ENCODE data around the gene WDR64.

DNA sequence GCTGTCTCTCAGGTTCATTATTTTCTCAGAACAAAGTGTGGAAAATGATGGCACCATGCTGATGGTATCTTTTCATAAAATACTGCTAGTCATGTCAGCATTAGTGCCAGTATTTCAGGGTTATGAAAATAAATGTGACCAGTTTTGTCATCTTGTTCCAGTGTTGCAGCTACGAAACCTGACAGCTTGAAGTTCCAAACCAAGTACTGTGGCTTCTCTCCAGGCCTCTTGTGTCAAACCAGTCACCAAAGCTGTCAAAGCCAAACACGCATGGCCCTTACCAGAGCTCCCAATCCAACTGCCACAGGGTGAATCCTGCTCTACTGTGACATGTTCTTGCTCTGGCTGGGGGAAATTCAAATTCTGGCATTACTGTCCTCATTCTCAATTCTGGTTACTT lies 175.2 kb downstream of the WDR64 start:
- TF ChIP-seq, protein P1, sequence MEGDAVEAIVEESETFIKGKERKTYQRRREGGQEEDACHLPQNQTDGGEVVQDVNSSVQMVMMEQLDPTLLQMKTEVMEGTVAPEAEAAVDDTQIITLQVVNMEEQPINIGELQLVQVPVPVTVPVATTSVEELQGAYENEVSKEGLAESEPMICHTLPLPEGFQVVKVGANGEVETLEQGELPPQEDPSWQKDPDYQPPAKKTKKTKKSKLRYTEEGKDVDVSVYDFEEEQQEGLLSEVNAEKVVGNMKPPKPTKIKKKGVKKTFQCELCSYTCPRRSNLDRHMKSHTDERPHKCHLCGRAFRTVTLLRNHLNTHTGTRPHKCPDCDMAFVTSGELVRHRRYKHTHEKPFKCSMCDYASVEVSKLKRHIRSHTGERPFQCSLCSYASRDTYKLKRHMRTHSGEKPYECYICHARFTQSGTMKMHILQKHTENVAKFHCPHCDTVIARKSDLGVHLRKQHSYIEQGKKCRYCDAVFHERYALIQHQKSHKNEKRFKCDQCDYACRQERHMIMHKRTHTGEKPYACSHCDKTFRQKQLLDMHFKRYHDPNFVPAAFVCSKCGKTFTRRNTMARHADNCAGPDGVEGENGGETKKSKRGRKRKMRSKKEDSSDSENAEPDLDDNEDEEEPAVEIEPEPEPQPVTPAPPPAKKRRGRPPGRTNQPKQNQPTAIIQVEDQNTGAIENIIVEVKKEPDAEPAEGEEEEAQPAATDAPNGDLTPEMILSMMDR (IDR thresholded peaks at IDR 0.05): no peak
- no peak for TF ChIP-seq POLR2A (IDR thresholded peaks at IDR 0.05)

Data from testis (tissue), 2 donors.